Vagina (tissue), 2 donors: ENCODE data around the gene RHEB. TPM values are rescaled to one million over a fixed set of nuclear protein-coding genes. Genes with fewer than 3 reads are reported as not detected.

Experiments
- DNase-seq, 2 donors: peaks; one replicate each; pipeline ENCODE4 v3.0.0-alpha.2; 2017; ENCODE audit errors: extremely low spot score in 2 of 2
- H3K27ac ChIP-seq: fragments of 200-600 bp; sonication (generic); one replicate; pipeline ENCODE4 v1.5.1; 2019
- H3K27me3 ChIP-seq: fragments of 200-600 bp; sonication (generic); one replicate; pipeline ENCODE4 v1.5.1; 2019
- H3K36me3 ChIP-seq, 2 donors: fragments of 200-600 bp; sonication (generic); one replicate each; pipeline ENCODE4 v1.5.1; 2017 to 2019
- H3K4me1 ChIP-seq: fragments of 200-600 bp; sonication (generic); one replicate; pipeline ENCODE4 v1.5.1; 2019
- H3K4me3 ChIP-seq, 2 donors: fragments of 200-600 bp; sonication (generic); 1 replicate in 1 of 2; 2 replicates in 1 of 2; pipeline ENCODE4 v1.5.1; 2016 to 2019
- H3K9me3 ChIP-seq: fragments of 200-600 bp; sonication (generic); one replicate; pipeline ENCODE4 v1.5.1; 2019
- CTCF ChIP-seq, 3 experiments: fragments of 450-650 bp in 2 of 3; fragments of 200-600 bp in 1 of 3; sonication (generic) in 1 of 3; IDR thresholded peaks; one replicate each; pipeline ENCODE4 v1.5.1; 2017 to 2019; ENCODE audit warnings: antibody characterized with exemption in 3 of 3, mild to moderate bottlenecking in 2 of 3, moderate library complexity in 2 of 3
- POLR2A ChIP-seq, 2 donors: fragments of 450-650 bp; IDR thresholded peaks; one replicate each; pipeline ENCODE4 v1.6.1; 2017; ENCODE audit warnings: antibody characterized with exemption in 2 of 2, mild to moderate bottlenecking in 2 of 2, moderate library complexity in 2 of 2
- POLR2AphosphoS5 ChIP-seq, 2 donors: sonication (generic); formaldehyde crosslinking; IDR thresholded peaks; one replicate each; pipeline ENCODE4 v1.9.0; 2017; ENCODE audit warnings: antibody characterized with exemption in 2 of 2, mild to moderate bottlenecking in 2 of 2, low read depth in 1 of 2; ENCODE audit not compliant: insufficient read depth in 1 of 2
- intact Hi-C: fragments of 100-400 bp; cut with DNase I; formaldehyde crosslinking; loops from one replicate; pipeline ENCODE4 v1.15.1; 2023
- total RNA-seq: library from RNA; depleted of rRNA; stranded (reverse); fragments of >200 nt; gene quantifications from one replicate; pipeline ENCODE4 v1.2.3, GENCODE V29; 2016

The RHEB gene
- total RNA-seq, 1 donor from 2014 or later: 74.2 TPM

- intact Hi-C loops: no loop called here
- Histone ChIP-seq H3K4me3 (no peak overlapping the region), H3K27ac (peak overlapping the region; percentile 85), H3K27me3 (no peaks in the 10 kb centered on the region), H3K9me3 (no peaks in the 10 kb centered on the region), H3K36me3 (no peaks in the 10 kb centered on the region), H3K4me1 (peaks cover 55% of the 10 kb centered on the region)
- no peak for DNase-seq
- TF ChIP-seq CTCF (IDR thresholded peaks at IDR 0.05) (no peak), POLR2AphosphoS5 (IDR thresholded peaks at IDR 0.05; ENCODE audit: insufficient read depth in 1 of 2, low read depth in 1 of 2) (peak; percentile 23 to 47), POLR2A (IDR thresholded peaks at IDR 0.05) (no peak)
Observed at GRCh38 chr7:151426441-151426903, 93.2 kb downstream of the RHEB start.

- Histone ChIP-seq H3K4me3 (no peak overlapping the region), H3K4me1 (peaks cover 55% of the 10 kb centered on the region), H3K27ac (peak overlapping the region; percentile 85), H3K9me3 (no peaks in the 10 kb centered on the region), H3K27me3 (no peaks in the 10 kb centered on the region), H3K36me3 (no peaks in the 10 kb centered on the region)
- intact Hi-C loops: no loop called here
- no peak for DNase-seq
- TF ChIP-seq POLR2AphosphoS5 (IDR thresholded peaks at IDR 0.05; ENCODE audit: insufficient read depth in 1 of 2, low read depth in 1 of 2) (peak in 1 of 2 donors; percentile 41), POLR2A (IDR thresholded peaks at IDR 0.05) (no peak), CTCF (IDR thresholded peaks at IDR 0.05) (no peak)
Observed at GRCh38 chr7:151425670-151426440, 93.8 kb downstream of the RHEB start.

GRCh38 chr7:151424799-151425198 is 94.9 kb downstream of the RHEB start:
- H3K27me3 ChIP-seq: no peaks in the 10 kb centered on the region
- no peak overlapping the region for H3K4me3 ChIP-seq
- intact Hi-C loops: no loop called here
- H3K36me3 ChIP-seq: no peaks in the 10 kb centered on the region
- no peaks in the 10 kb centered on the region for H3K9me3 ChIP-seq
- peaks cover 48% of the 10 kb centered on the region for H3K4me1 ChIP-seq
- H3K27ac ChIP-seq: peak overlapping the region; percentile 85
- no peak for TF ChIP-seq CTCF (IDR thresholded peaks at IDR 0.05)
- no peak for TF ChIP-seq POLR2A (IDR thresholded peaks at IDR 0.05)
- TF ChIP-seq POLR2AphosphoS5 (IDR thresholded peaks at IDR 0.05; ENCODE audit: insufficient read depth in 1 of 2, low read depth in 1 of 2): no peak
- DNase-seq: no peak

- no peak for DNase-seq
- Histone ChIP-seq H3K9me3 (peaks cover 1% of the 10 kb centered on the region), H3K27me3 (no peaks in the 10 kb centered on the region), H3K36me3 (no peaks in the 10 kb centered on the region), H3K4me3 (no peak overlapping the region), H3K4me1 (peaks cover 40% of the 10 kb centered on the region), H3K27ac (no peak overlapping the region)
- TF ChIP-seq CTCF (IDR thresholded peaks at IDR 0.05) (no peak), POLR2A (IDR thresholded peaks at IDR 0.05) (no peak), POLR2AphosphoS5 (IDR thresholded peaks at IDR 0.05; ENCODE audit: insufficient read depth in 1 of 2, low read depth in 1 of 2) (no peak)
- intact Hi-C loops: no loop called here
Observed at GRCh38 chr7:151423936-151424335, 95.8 kb downstream of the RHEB start.

- Histone ChIP-seq H3K4me3 (no peak overlapping the region), H3K4me1 (peaks cover 33% of the 10 kb centered on the region), H3K27ac (no peak overlapping the region), H3K36me3 (no peaks in the 10 kb centered on the region), H3K27me3 (no peaks in the 10 kb centered on the region), H3K9me3 (peaks cover 3% of the 10 kb centered on the region)
- TF ChIP-seq POLR2A (IDR thresholded peaks at IDR 0.05): no peak
- TF ChIP-seq CTCF (IDR thresholded peaks at IDR 0.05): no peak
- TF ChIP-seq POLR2AphosphoS5 (IDR thresholded peaks at IDR 0.05; ENCODE audit: insufficient read depth in 1 of 2, low read depth in 1 of 2): no peak
- DNase-seq: no peak
- intact Hi-C loops: no loop called here
Observed at GRCh38 chr7:151423226-151423625, 96.5 kb downstream of the RHEB start.
